ENCODE results near the gene NR1H3.
"Not testable (repeated sequence)": the region's sequence is repeated elsewhere in the genome, so short reads cannot be mapped to it uniquely, and the experiment has no call there.

Gene NR1H3

DNA sequence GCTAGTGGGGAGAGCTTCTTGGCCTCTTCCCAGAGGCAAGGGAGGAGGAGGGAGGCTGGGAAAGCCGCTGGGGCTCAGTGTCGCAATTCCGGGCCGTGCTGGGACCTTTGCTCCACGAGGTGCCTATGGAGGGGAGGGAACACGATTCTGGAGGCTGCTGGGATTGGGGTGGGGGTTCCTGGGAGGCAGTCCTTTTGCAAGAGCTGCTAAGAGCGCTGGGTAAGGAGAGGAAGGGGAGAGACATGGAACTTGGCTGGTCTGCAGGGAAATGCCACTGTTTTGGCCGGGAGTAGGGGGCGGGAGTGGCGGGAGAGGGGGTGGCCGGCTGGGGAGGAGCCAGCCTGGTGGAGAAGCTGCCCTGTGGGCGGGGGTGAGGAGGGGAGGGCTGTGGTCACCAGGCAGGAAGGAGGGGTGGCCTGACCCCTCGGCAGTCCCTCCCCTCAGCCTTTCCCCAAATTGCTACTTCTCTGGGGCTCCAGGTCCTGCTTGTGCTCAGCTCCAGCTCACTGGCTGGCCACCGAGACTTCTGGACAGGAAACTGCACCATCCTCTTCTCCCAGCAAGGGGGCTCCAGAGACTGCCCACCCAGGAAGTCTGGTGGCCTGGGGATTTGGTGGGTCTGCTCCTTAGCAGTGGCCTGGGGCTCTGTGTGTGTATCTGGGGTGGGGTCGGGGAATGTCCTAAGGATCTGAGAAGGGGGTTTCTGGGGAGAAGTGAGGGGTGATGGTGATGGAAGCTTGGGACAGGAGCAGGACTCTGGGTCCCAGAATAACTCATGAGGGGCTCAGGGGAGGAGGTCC, at the start of gene NR1H3:
Gene NR1H3 (plus strand): TSS at position 480 of the 800 bp plus-strand sequence. CDS start 1,221 bp downstream, outside the sequence.
- DNase-seq (ENCODE audit: low read depth in 2 of 2) = no peak

DNA sequence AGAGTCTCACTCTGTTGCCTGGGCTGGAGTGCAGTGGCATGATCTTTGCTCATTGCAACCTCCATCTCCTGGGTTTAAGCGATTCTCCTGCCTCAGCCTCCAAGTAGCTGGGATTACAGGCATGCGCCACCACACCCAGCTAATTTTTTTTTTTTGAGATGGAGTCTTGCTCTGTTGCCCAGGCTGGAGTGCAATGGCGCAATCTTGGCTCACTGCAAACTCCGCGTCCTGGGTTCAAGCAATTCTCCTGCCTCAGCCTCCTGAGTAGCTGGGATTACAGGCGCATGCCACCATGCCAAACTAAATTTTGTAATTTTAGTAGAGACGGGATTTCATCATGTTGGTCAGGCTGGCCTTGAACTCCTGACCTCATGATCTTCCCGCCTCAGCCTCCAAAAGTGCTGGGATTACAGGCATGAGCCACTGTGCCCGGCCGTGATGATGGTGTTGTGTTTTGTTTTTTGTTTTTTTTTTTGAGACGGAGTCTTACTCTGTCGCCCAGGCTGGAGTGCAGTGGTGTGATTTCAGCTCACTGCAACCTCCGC, 49.7 kb upstream of the NR1H3 start:
- DNase-seq (ENCODE audit: low read depth in 2 of 2) = not testable (repeated sequence)

DNA sequence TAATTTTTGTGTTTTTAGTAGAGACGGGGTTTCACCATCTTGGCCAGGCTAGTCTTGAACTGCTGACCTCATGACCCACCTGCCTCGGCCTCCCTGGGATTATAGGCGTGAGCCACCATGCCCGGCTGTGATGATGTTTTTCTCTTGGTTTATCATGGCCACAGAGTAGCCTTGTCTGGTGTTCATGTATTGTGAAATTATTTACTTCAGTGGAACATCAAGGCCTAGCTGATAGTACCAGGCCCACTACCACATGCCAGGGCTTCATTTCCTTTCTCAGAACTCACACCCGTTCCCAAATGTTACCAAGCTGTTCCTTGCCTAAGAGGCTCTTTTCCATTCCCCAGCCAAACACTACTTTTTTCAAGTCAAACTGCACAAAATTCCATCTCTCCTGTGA, 49.2 kb upstream of the NR1H3 start:
- no peak for DNase-seq (ENCODE audit: low read depth in 2 of 2)

DNA sequence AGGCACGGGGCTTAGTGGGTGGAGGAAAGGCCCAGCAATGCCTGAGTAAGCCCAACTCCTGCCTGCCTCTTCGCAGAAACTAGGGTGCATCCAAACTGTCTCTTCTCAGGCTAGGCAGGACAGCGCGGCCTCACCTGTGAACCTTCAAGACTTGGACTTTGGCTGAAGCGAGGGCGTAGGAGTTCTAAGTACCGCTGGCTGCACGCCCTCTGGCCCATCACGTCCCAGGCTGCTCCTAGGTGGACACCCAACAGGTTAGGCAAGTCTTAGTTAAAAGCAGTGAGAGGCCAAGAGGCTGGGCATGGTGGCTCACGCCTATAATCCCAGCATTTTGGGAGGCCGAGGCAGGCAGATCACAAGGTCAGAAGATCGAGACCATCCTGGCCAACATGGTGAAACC, 44.9 kb upstream of the NR1H3 start:
- DNase-seq (ENCODE audit: low read depth in 2 of 2) = no peak

DNA sequence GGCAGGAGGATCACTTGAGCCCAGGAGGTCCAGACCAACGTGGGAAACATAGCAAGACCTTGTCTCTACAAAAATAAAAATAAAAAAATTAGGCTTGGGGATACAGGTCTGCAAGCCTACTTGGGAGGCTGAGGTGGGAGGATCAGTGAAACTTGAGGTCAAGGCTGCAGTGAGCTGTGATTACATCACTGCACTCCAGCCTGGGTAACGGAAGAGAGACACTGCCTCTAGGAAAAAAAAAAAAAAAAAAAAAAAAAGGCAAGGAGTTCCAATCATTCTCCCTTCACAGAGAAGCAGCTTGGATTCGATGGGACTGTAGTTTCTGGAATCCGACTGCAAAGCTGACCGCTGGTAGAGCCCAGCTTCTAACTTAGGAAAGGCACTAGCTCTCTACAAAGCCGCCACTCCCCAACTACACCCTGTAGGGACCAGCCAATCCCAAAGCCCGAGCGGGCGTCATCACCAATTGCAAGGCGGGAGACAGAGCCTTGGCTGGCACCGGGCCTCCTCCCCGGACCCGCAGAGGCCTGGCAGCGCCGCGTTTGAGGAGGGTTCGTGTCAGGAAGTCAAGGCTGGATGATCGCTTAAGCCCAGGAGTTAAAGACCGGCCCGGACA, 43.7 kb upstream of the NR1H3 start:
- peak; percentile 70 to 76 for DNase-seq (ENCODE audit: low read depth in 2 of 2)

DNA sequence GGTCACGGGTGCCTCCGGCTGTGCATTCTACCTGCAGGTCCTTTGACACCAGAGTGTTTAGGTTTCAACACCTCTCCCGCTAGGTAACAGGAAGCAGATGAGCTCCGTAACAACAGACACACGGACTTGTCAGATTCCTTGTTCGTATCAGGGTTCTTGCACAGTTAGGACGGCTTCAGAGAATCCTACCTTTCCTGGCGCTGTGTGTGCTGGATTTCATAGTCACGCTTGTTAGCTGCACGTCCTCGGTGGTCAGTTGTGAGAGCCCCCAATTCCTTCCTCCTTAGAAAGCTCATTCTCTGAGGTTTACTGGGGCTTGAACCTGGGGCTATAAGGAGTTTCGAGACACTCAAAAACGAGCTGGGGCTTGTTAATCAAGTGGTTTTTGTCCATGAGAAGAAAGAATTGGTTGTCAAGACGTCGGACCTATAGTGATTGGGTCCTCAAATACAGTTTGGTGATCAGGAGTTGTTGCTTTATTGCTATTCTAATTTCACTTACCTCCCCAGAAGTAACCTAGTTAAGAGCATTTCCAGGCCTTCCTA, 42.4 kb upstream of the NR1H3 start:
- peak in 1 of 2 donors; percentile 24 for DNase-seq (ENCODE audit: low read depth in 2 of 2)

DNA sequence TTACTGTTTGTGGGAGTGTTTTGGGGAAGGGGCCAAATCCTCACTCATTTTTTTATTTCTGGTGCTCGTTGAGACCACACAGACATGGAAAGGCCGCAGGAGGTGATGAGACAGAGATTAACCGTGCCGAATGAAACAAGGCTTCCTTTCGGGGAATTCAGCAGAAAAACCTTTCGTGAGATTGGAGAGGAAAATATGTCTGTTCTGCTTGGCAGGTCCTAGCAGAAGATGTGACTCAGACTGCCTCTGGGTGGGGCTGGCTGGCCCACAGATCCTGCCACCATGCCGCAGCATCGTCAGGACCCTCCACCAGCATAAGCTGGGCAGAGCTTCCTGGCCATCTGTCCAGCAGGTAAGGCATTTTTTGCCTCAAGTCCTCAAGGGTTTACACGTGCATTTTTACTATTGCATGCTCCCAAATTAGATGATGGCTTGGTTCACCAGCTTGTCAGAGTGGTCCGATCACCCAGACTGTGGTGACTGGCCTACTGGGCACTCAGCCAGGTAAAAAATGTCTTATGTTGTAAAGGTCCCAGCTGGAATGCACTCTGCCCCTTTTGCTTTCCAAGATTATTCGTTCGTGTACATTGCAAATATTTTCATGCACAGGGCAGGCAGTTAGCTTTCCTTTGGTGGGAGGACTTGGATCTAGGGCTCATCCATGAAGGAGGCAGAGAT, 41.5 kb upstream of the NR1H3 start:
- peak; percentile 55 to 69 for DNase-seq (ENCODE audit: low read depth in 2 of 2)

DNA sequence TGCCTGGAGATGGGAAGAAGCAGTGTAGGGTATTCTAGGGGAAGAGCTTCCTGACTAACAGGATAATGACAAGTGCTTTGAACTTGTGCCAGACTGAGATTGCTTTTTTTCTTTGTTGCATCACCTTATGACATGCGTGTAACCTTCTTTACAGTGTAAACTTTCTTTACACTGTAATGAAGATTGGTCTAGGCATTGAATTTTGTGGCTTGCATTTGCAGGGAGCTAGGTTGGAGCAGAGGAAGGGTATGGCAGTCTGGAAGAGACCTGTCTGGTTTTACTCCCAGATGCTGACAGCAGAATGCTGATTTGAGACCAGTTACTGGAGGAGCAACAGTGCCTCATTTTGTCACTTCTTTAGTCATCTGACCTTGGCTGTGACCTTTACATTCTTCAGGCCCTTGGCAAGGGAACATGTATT, 37.4 kb upstream of the NR1H3 start:
- DNase-seq (ENCODE audit: low read depth in 2 of 2) = no peak

DNA sequence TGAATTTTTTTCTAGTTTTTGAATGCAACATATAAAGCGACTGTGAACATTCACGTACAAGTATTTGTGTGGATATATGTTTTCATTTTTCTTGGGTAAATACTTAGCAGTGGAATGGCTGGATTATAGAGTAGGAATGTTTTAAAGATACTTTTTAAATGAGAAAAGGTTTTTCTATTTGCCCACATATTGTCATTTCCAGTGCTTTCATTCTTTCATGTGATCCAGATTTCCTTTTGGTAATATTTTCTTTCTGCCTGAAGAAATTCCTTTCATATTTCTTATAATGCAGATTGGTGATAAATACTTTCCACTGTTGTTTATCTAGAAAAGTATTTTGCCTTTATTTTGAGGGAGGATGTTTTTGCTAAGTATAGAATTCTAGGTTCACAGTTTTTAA, 35.1 kb upstream of the NR1H3 start:
- no peak for DNase-seq (ENCODE audit: low read depth in 2 of 2)

DNA sequence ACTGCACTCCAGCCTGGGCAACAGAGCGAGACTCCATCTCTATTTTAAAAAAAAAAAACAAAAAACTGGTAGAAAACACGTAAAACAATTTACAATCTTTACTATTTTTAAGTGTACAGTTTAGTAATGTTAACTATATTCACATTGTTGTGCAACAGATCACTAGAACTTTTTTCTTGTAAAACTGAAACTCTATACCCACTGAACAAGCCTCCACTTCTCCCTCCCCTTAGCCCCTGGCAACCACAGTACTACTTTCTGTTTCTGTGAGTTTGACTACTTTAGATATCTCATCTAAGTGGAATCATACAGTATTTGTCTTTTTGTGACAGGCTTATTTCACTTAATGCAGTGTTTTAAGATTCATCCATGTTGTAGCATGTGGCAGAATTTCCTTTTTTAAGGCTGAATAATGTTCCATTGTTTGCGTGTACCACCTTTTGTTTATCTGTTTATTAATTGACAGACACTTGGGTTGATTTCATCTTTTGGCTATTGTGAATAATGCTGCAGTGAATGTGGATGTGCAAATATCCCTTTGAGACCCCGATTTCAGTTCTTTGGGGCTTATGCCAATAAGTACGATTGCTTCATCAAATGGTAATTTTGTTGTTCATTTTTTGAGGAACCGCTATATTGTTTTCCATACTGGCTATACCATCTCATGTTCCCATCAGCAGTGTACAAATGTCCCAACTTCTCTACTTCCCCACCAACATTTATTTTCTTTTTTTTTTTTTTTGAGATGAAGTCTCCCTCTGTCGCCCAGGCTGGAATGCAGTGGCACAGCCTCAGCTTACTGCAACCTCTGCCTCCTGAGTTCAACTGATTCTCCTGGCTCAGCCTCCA, 32.0 kb upstream of the NR1H3 start:
- no peak for DNase-seq (ENCODE audit: low read depth in 2 of 2)

DNA sequence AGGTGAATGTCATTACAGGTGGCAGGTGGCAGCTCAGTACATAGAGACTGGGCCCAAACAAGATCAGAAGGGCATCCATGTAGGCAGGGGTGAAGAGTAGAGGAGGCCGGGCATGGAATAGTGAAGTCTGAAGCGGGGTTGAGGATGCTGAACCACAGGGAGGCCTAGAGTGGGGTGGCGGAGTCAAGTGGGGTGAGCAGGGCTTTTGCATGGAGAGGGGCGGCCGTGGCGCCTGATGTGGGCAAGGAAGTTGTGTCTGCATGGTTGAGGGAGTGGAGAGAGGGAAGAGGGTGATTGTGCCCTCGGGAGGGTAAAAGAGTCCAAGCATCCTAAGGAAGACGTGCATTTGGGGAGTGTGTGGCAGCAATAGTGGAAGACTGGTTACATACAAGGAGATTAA, 28.6 kb upstream of the NR1H3 start:
- no peak for DNase-seq (ENCODE audit: low read depth in 2 of 2)

DNA sequence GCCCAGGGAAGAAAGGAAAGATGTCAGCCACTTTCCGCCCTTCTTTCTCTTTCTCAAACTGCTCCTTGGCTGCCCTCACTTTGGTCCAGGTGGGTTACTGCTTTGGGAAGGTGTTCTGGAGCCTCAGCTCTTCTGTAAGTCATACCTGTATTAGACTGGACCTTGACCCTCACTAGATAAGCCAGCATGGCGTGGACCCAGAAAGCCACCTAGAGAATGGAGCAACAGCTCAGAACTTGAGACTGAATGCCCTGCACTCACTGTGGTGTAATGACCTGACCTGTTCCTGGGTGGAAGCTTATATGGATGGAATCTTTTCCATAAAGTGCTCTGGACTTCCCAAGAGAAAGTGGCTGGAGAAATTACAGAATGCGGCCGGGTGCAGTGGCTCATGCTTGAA, 24.7 kb upstream of the NR1H3 start:
- DNase-seq (ENCODE audit: low read depth in 2 of 2) = no peak

DNA sequence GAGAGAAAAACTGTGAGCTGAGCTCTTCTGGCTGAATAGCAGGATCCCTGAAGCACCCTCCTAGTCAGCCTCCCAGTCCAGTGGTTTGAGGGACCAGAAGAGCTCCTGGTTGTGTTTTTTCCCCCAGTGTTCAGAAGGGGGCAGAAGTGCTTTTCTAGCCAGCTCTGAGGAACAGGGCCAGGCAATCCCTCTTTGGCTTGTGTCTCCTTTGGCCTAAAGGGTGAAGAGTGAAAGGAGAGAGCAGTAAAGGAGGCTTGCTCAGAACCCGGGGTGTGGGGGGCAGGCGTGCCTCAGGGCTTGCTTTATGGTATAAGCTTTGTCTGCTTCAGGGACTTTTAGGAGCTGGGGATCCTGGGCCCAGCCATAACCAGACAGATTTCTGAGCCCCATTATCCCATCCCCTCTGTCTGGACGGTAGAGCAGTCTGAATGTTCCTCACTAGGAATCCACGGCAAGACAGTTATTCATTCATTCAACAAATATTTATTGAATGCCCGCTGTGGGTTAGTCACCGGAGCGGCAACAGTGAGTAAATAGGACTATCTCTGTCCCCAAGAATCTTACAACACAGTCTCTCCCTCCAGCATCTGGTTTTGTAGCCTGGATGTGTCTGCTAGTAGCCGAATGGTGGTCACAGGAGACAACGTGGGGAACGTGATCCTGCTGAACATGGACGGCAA, 23.7 kb upstream of the NR1H3 start:
- DNase-seq (ENCODE audit: low read depth in 2 of 2) = no peak

DNA sequence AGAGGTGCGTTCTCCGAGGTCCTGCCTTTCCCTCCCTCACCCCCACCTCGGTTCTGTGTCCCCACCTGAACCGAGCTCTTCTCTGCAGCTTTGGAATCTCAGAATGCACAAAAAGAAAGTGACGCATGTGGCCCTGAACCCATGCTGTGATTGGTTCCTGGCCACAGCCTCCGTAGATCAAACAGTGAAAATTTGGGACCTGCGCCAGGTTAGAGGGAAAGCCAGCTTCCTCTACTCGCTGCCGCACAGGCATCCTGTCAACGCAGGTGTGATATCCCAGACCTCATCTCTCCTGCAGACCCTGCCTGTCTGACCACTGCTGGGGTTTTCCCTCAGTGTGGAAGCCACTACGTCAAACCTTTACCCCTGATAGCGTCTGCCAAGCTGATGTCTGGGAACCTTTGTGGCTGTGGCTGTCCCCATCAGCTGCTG, 23.1 kb upstream of the NR1H3 start:
- DNase-seq (ENCODE audit: low read depth in 2 of 2) = no peak

DNA sequence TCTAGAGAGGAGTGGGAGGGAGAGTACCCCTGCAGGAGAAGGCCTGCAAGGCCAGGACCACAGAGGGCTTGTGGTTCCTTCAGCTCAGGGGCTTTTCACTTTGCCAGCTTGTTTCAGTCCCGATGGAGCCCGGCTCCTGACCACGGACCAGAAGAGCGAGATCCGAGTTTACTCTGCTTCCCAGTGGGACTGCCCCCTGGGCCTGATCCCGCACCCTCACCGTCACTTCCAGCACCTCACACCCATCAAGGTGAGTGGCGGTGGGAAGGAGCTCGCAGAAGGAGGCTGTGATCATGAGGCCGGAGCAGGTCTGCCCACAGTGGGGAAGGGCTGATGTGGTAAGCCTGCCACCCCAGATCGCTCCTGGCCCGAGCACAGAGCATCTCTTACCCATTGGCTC, 22.6 kb upstream of the NR1H3 start:
- no peak for DNase-seq (ENCODE audit: low read depth in 2 of 2)

DNA sequence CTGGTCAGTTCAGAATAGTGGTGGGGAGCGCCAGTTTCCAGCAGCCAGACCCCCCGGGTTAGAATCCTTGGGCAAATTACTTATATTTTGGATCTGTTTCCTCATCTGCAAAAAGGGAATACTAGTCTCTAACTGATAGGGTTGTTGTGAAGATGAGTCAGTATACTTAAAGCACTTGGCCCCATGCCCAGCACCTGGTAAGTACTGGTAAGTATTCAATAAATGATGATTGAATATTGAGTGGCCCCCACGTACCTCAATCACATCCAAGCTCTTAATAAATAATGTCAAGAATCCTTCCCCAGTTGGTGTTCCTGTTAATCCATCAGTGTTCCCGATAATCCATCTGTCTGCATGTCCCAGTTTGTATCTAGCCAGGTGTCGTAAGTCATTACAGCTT, 21.3 kb upstream of the NR1H3 start:
- DNase-seq (ENCODE audit: low read depth in 2 of 2) = no peak

DNA sequence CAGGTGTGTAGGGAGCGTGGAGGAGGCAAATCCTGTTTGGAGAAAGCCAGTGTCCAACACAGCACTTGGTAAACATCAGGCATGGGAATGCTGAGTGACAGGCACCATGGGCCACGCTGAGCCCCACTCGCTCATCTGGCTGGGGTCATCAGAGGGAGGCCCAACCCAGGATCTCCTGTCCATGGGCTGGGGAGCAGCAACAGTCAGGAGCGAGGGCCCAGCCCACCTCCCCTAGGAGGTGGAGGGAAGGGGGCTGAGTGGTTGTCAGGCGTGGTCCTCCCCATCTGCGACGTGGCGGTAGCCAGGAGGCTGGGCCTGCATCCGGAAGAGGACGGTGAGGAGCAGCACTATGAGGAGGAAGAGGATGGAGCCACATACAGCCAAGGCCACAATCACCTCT, 17.9 kb upstream of the NR1H3 start:
- DNase-seq (ENCODE audit: low read depth in 2 of 2) = no peak

DNA sequence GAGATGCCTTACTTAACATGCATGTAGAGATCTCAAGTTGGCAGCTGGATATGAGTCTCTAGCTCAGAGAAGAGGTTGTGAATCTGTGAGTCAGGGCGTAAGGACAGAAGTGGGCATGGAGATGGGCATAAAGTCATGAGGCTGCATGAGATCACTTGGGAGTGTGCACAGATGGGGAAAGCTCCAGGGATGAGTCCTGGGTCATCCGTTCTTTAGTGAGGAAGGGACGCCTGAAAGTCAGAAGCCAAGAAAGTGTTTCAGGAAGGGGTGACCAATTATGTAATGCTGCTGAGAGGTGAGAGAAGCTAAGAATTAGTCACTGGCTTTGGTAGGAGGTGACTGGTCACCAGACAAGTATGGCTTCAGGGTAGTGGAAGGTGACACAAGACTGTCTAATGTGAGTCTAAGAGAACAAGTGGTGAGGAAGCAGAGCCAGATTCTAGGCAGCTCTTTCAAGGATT, 15.9 kb upstream of the NR1H3 start:
- DNase-seq (ENCODE audit: low read depth in 2 of 2) = no peak

DNA sequence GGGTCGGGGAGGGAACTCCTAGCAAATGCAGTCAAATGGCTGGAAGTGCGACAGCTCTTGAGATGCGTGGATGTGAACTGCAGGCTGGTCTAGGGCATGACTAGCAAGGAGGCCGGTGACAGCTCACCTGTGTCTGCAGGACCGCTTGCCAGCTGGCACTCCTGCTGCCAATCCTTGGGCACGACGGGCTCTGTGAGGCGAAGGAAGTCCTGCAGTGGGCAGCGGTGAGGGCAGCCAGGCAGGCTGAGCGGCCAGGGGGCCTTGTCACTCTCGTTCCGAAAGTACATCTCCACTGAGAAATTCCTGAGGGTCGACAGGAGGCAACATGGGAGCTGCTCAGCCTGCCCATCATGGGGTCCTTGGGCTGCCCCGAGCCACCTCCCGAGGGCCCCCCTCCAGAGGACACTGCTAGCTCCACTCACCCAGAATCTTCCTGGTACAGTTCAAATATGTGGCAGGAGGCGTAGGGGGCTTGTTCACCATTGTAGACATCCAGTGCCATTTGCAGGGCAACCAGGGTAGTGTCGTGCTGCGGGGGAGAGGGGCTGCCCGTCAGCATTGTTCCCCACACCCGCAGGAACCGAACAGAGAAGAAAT, 15.1 kb upstream of the NR1H3 start:
- no peak for DNase-seq (ENCODE audit: low read depth in 2 of 2)

DNA sequence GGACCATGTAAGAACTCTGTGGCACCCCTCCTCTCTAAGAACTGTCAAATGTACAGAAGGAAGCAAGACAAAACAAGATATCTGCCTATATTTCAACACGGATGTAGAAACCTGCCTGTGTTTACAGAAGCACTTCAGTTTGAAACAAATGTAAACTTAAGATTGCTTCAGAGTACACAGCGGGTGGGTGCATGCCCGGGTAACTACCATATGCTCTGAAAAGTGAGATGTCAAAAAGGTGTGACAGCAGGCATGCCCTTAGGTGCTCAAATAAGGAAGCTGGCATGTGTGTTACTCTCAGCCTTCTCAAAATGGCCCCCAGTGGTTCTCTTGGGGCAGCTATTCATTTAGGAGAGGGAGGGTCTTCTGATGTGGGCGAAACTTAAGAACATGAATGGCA, 14.3 kb upstream of the NR1H3 start:
- DNase-seq (ENCODE audit: low read depth in 2 of 2) = no peak

All from stimulated activated CD8-positive, alpha-beta memory T cell treated with anti-CD3 and anti-CD28 coated beads, Interleukin-7, amount 100 ng/mL, for 4 hours (primary cell).